HG03039 (cell line): ENCODE measurements around the gene FRY.
"Not testable (repeated sequence)": the region's sequence is repeated elsewhere in the genome, so short reads cannot be mapped to it uniquely, and the experiment has no call there.

Experiments used
- ATAC-seq: cut with Tn5 transposase; IDR thresholded peaks from one replicate; pipeline ENCODE4 v1.9.1; 2021; ENCODE audit warnings: mild to moderate bottlenecking, moderate library complexity; ENCODE audit not compliant: unreplicated experiment

Gene FRY

GRCh38 chr13:32040052-32040642 is 8.6 kb downstream of the FRY start:
- ATAC-seq = no peak

GRCh38 chr13:32040689-32041088 is 9.1 kb downstream of the FRY start:
- ATAC-seq = no peak

GRCh38 chr13:32041429-32041828 is 9.9 kb downstream of the FRY start:
- peak; percentile 81 for ATAC-seq

GRCh38 chr13:32042551-32042950 is 11.0 kb downstream of the FRY start:
- ATAC-seq = no peak

GRCh38 chr13:32044446-32044845 is 12.9 kb downstream of the FRY start:
- ATAC-seq = no peak

- ATAC-seq = no peak
Measured at GRCh38 chr13:32045537-32045936, 14.0 kb downstream of the FRY start.

GRCh38 chr13:32045982-32046785 is 14.6 kb downstream of the FRY start:
- no peak for ATAC-seq

GRCh38 chr13:32047088-32047487 is 15.5 kb downstream of the FRY start:
- ATAC-seq = no peak

- no peak for ATAC-seq
Measured at GRCh38 chr13:32047793-32048192, 16.2 kb downstream of the FRY start.

- ATAC-seq = no peak
Measured at GRCh38 chr13:32048816-32049215, 17.2 kb downstream of the FRY start.

GRCh38 chr13:32051156-32051555 is 19.6 kb downstream of the FRY start:
- ATAC-seq = no peak

GRCh38 chr13:32056316-32056715 is 24.7 kb downstream of the FRY start:
- no peak for ATAC-seq

- not testable (repeated sequence) for ATAC-seq
Measured at GRCh38 chr13:32057325-32057724, 25.8 kb downstream of the FRY start.

GRCh38 chr13:32059511-32059984 is 28.0 kb downstream of the FRY start:
- no peak for ATAC-seq

GRCh38 chr13:32060401-32060878 is 28.9 kb downstream of the FRY start:
- ATAC-seq = no peak

GRCh38 chr13:32063619-32064233 is 32.2 kb downstream of the FRY start:
- ATAC-seq = no peak

GRCh38 chr13:32067149-32067961 is 35.8 kb downstream of the FRY start:
- ATAC-seq = no peak

GRCh38 chr13:32068255-32068654 is 36.7 kb downstream of the FRY start:
- no peak for ATAC-seq

GRCh38 chr13:32073180-32073864 is 41.7 kb downstream of the FRY start:
- no peak for ATAC-seq

GRCh38 chr13:32075170-32075851 is 43.7 kb downstream of the FRY start:
- no peak for ATAC-seq
